ENCODE data around the gene C2orf76.

Gene C2orf76

GRCh38 chr2:119289642-119290041 lies 77.0 kb downstream of the C2orf76 start:
- H3K9me2 ChIP-seq (ENCODE audit: low read depth, low read length): no peaks in the 10 kb centered on the region
- no peaks in the 10 kb centered on the region for H3F3A ChIP-seq (ENCODE audit: insufficient read depth, low read length)
- no peaks in the 10 kb centered on the region for H3K36me3 ChIP-seq (ENCODE audit: insufficient read depth, low read length)
- H3K79me2 ChIP-seq (ENCODE audit: insufficient read depth, low read length): no peaks in the 10 kb centered on the region
- no peak overlapping the region for H3K4me2 ChIP-seq (ENCODE audit: low read length)
- TF ChIP-seq, protein P1, sequence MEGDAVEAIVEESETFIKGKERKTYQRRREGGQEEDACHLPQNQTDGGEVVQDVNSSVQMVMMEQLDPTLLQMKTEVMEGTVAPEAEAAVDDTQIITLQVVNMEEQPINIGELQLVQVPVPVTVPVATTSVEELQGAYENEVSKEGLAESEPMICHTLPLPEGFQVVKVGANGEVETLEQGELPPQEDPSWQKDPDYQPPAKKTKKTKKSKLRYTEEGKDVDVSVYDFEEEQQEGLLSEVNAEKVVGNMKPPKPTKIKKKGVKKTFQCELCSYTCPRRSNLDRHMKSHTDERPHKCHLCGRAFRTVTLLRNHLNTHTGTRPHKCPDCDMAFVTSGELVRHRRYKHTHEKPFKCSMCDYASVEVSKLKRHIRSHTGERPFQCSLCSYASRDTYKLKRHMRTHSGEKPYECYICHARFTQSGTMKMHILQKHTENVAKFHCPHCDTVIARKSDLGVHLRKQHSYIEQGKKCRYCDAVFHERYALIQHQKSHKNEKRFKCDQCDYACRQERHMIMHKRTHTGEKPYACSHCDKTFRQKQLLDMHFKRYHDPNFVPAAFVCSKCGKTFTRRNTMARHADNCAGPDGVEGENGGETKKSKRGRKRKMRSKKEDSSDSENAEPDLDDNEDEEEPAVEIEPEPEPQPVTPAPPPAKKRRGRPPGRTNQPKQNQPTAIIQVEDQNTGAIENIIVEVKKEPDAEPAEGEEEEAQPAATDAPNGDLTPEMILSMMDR (IDR thresholded peaks at IDR 0.05; ENCODE audit: low read length): no peak
- TF ChIP-seq EZH2 (IDR thresholded peaks at IDR 0.05; ENCODE audit: borderline replicate concordance, low read length): no peak
- no peak overlapping the region for H3K27ac ChIP-seq (ENCODE audit: low read depth, low read length, poor library complexity, severe bottlenecking)
- no peaks in the 10 kb centered on the region for H3K27me3 ChIP-seq (ENCODE audit: insufficient read depth, low read length)
- H3K9me3 ChIP-seq (ENCODE audit: low read length): no peaks in the 10 kb centered on the region
- no peak overlapping the region for H3K9ac ChIP-seq (ENCODE audit: low read length)
- no peak overlapping the region for H2AFZ ChIP-seq (ENCODE audit: low read length)
- H3K4me3 ChIP-seq (ENCODE audit: low read depth, low read length, poor library complexity, severe bottlenecking): no peak overlapping the region
- H3K4me1 ChIP-seq (ENCODE audit: insufficient read depth, low read length, severe bottlenecking): no peaks in the 10 kb centered on the region
- H4K20me1 ChIP-seq (ENCODE audit: insufficient read depth, low read length): no peaks in the 10 kb centered on the region

DNA sequence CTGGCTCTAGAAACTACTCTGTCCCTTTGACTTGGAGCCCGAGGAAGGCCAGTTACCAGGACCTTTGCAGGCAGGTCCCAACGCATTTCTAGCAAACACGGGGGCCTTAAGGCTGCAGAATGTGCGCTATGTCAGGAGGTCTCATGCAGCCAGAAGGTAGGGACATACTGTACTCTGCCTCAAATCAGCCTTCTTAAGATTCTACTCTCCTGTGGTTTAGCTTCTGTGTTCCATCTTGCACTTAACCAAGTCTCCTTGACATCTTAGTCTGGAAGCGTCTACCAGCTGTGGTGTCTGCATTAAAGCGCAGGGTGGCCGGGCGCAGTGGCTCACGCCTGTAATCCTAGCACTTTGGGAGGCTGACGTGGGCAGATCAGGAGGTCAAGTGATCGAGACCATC lies 77.5 kb downstream of the C2orf76 start:
- H3K4me2 ChIP-seq (ENCODE audit: low read length): no peak overlapping the region
- no peak overlapping the region for H2AFZ ChIP-seq (ENCODE audit: low read length)
- no peaks in the 10 kb centered on the region for H3K9me2 ChIP-seq (ENCODE audit: low read depth, low read length)
- H3K4me3 ChIP-seq (ENCODE audit: low read depth, low read length, poor library complexity, severe bottlenecking): no peak overlapping the region
- no peaks in the 10 kb centered on the region for H4K20me1 ChIP-seq (ENCODE audit: insufficient read depth, low read length)
- H3F3A ChIP-seq (ENCODE audit: insufficient read depth, low read length): no peaks in the 10 kb centered on the region
- H3K9me3 ChIP-seq (ENCODE audit: low read length): no peaks in the 10 kb centered on the region
- H3K27ac ChIP-seq (ENCODE audit: low read depth, low read length, poor library complexity, severe bottlenecking): no peak overlapping the region
- H3K27me3 ChIP-seq (ENCODE audit: insufficient read depth, low read length): no peaks in the 10 kb centered on the region
- H3K36me3 ChIP-seq (ENCODE audit: insufficient read depth, low read length): no peaks in the 10 kb centered on the region
- TF ChIP-seq, protein P1 (IDR thresholded peaks at IDR 0.05; ENCODE audit: low read length): no peak
- TF ChIP-seq EZH2 (IDR thresholded peaks at IDR 0.05; ENCODE audit: borderline replicate concordance, low read length): no peak
- H3K79me2 ChIP-seq (ENCODE audit: insufficient read depth, low read length): no peaks in the 10 kb centered on the region
- no peak overlapping the region for H3K9ac ChIP-seq (ENCODE audit: low read length)
- H3K4me1 ChIP-seq (ENCODE audit: insufficient read depth, low read length, severe bottlenecking): no peaks in the 10 kb centered on the region

DNA sequence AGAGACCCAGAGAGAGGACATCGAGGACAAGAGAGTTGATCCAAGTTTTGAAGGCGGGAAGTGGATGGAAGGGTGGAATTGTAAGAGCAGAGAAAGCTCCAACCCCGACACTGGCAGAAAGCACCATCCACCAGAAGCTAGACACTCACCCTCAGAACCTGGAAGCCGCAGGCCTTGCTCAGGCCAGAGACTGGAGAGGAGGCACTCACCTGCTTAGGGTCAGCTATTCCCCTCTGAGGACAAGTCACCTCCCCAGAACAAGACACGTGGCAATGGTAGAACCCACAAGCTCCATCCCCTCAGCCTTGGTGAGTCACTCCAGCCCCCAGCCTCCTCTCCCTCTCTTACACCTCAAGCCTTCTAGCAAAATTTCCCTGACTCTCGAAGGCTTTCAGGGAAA lies 78.1 kb downstream of the C2orf76 start:
- H3K4me2 ChIP-seq (ENCODE audit: low read length): no peak overlapping the region
- H3K4me3 ChIP-seq (ENCODE audit: low read depth, low read length, poor library complexity, severe bottlenecking): no peak overlapping the region
- H3K79me2 ChIP-seq (ENCODE audit: insufficient read depth, low read length): no peaks in the 10 kb centered on the region
- H3K4me1 ChIP-seq (ENCODE audit: insufficient read depth, low read length, severe bottlenecking): no peaks in the 10 kb centered on the region
- TF ChIP-seq, protein P1 (IDR thresholded peaks at IDR 0.05; ENCODE audit: low read length): no peak
- TF ChIP-seq EZH2 (IDR thresholded peaks at IDR 0.05; ENCODE audit: borderline replicate concordance, low read length): no peak
- H3F3A ChIP-seq (ENCODE audit: insufficient read depth, low read length): no peaks in the 10 kb centered on the region
- no peaks in the 10 kb centered on the region for H3K9me2 ChIP-seq (ENCODE audit: low read depth, low read length)
- H3K9ac ChIP-seq (ENCODE audit: low read length): no peak overlapping the region
- no peaks in the 10 kb centered on the region for H4K20me1 ChIP-seq (ENCODE audit: insufficient read depth, low read length)
- H3K9me3 ChIP-seq (ENCODE audit: low read length): no peaks in the 10 kb centered on the region
- no peak overlapping the region for H3K27ac ChIP-seq (ENCODE audit: low read depth, low read length, poor library complexity, severe bottlenecking)
- no peaks in the 10 kb centered on the region for H3K27me3 ChIP-seq (ENCODE audit: insufficient read depth, low read length)
- no peaks in the 10 kb centered on the region for H3K36me3 ChIP-seq (ENCODE audit: insufficient read depth, low read length)
- no peak overlapping the region for H2AFZ ChIP-seq (ENCODE audit: low read length)

Measured in OCI-LY1 (cell line).